ENCODE measurements around the gene PHRF1.

PHRF1 gene

DNA sequence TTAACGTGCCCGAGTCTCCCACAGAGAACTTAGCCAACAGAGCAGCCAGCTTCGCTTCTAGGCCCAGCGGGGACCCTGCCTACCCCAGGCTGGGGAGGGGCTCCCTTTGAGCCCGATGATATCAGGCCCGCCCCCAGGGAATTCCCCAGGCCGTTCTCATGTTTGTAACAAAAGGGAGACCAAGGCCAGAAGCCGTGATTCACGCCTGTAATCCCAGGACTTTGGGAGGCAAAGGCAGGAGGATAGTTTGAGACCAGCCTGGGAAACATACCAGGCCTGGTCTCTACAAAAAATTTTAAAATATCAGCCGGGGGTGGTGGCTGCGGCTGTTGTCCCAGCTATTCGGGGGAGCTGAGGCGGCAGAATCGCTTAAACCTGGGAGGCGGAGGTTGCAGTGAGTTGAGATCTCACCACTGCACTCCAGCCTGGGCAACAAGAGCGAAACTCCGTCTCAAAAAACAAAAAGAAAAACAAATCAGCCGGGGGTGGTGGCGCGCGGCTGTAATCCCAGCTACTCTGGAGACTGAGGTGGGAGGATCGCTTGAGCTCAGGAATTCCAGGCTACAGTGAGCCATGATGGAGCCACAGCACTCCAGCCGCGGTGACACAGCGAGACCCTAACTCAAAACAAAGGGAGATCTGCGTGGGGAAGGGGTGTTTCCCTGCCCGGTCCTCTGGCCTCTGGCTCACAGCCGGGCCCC lies 62.5 kb downstream of the PHRF1 start:
- no peak overlapping the region for H3K4me3 ChIP-seq (ENCODE audit: control insufficient read depth, low read depth, low read length)
- TF ChIP-seq, protein P1, sequence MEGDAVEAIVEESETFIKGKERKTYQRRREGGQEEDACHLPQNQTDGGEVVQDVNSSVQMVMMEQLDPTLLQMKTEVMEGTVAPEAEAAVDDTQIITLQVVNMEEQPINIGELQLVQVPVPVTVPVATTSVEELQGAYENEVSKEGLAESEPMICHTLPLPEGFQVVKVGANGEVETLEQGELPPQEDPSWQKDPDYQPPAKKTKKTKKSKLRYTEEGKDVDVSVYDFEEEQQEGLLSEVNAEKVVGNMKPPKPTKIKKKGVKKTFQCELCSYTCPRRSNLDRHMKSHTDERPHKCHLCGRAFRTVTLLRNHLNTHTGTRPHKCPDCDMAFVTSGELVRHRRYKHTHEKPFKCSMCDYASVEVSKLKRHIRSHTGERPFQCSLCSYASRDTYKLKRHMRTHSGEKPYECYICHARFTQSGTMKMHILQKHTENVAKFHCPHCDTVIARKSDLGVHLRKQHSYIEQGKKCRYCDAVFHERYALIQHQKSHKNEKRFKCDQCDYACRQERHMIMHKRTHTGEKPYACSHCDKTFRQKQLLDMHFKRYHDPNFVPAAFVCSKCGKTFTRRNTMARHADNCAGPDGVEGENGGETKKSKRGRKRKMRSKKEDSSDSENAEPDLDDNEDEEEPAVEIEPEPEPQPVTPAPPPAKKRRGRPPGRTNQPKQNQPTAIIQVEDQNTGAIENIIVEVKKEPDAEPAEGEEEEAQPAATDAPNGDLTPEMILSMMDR (IDR thresholded peaks at IDR 0.05; ENCODE audit: control insufficient read depth, insufficient read depth, low read depth, low read length, missing control alignments), result no peak
- DNase-seq (ENCODE audit: low read depth), result no peak

DNA sequence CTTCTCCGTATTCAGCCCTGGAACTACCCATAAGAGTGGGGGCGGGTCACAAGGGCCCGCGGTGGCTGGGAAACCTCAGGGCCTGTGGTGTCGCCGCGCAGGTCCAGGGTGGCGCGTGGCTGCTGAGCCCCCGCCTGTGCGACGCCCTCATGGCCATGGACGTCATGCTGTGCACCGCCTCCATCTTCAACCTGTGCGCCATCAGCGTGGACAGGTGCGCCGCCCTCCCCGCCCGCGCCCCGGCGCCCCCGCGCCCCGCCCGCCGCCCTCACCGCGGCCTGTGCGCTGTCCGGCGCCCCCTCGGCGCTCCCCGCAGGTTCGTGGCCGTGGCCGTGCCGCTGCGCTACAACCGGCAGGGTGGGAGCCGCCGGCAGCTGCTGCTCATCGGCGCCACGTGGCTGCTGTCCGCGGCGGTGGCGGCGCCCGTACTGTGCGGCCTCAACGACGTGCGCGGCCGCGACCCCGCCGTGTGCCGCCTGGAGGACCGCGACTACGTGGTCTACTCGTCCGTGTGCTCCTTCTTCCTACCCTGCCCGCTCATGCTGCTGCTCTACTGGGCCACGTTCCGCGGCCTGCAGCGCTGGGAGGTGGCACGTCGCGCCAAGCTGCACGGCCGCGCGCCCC lies 63.2 kb downstream of the PHRF1 start:
- DNase-seq (ENCODE audit: low read depth), result no peak
- no peak overlapping the region for H3K4me3 ChIP-seq (ENCODE audit: control insufficient read depth, low read depth, low read length)
- TF ChIP-seq, protein P1 (IDR thresholded peaks at IDR 0.05; ENCODE audit: control insufficient read depth, insufficient read depth, low read depth, low read length, missing control alignments), result no peak

- no peak for DNase-seq (ENCODE audit: low read depth)
- H3K4me3 ChIP-seq (ENCODE audit: control insufficient read depth, low read depth, low read length), result no peak overlapping the region
- TF ChIP-seq, protein P1 (IDR thresholded peaks at IDR 0.05; ENCODE audit: control insufficient read depth, insufficient read depth, low read depth, low read length, missing control alignments), result no peak
Measured at GRCh38 chr11:640021-640706, 63.9 kb downstream of the PHRF1 start.

DNA sequence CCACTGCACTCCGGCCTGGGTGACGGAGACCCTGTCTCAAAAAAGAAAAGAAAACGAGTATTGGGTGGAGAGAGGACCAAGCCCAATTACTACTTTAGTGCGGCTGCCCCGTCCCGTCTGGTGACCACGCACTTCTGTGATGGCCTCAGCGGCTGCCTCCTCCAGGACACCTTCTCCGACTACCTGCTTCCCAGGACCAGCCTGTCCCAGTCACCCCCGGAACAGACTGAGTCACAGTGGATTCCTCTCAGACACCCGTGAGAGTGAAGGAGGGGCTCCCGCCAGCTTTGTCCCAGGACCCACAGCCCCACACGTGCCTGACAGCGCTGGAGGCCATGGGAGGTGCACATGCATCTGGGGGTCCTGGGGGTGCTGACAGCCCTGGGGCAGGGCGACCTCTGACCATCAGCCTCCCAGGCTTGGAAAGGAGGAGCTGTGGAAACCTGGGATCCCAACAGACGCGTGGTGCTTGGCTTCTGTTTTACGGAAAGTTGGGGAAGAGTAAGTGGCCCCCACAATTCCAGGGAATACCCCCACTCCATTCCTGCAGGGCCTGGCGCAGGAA lies 65.6 kb downstream of the PHRF1 start:
- TF ChIP-seq, protein P1 (IDR thresholded peaks at IDR 0.05; ENCODE audit: control insufficient read depth, insufficient read depth, low read depth, low read length, missing control alignments), result no peak
- DNase-seq (ENCODE audit: low read depth), result no peak
- no peak overlapping the region for H3K4me3 ChIP-seq (ENCODE audit: control insufficient read depth, low read depth, low read length)

GRCh38 chr11:643366-643765 lies 67.1 kb downstream of the PHRF1 start:
- TF ChIP-seq, protein P1 (IDR thresholded peaks at IDR 0.05; ENCODE audit: control insufficient read depth, insufficient read depth, low read depth, low read length, missing control alignments), result no peak
- H3K4me3 ChIP-seq (ENCODE audit: control insufficient read depth, low read depth, low read length), result no peak overlapping the region
- DNase-seq (ENCODE audit: low read depth), result no peak

DNA sequence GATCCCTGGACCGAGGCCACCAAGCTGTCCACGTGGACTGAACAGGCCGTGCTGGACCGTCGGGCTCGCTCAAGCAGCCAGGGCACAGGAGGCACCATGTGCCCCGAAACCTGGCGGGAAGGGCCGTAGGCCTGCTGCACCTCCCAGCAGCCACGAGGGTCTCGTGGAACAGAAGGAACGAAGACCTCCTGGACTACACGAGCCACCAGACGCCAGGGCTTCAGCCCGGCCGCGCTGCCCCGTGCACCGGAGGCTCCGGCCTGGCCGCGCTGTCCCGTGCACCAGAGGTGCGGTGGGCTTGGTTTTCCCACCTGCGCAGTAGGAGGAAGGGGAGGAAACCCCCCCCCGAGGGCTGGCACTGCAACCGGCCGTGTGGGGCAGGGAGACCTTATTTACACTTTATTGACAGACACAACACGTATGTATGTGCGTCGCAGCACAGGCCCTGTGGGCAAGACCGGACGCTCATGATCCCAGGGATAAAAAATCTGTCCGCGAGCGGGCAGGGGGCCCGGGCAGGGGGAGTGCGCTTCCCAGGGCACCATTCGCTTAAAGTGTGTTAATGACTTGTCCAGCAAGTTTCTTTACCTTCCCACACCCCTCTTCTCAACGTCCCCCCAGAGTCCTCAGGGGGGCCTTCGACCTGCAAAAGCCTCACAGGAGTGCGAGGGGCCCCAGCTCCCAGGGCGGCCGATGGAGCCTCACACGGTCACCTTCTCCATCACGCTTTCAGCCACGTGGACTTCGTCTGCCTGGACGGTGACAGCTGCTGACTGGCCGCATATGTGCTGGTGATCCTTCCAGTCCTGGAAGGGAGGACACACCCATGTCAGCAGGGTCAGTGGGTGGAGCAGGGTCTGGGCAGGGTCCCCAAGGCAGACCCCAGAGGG lies 67.8 kb downstream of the PHRF1 start:
- TF ChIP-seq, protein P1 (IDR thresholded peaks at IDR 0.05; ENCODE audit: control insufficient read depth, insufficient read depth, low read depth, low read length, missing control alignments), result no peak
- no peak overlapping the region for H3K4me3 ChIP-seq (ENCODE audit: control insufficient read depth, low read depth, low read length)
- DNase-seq (ENCODE audit: low read depth), result no peak
